ENCODE measurements around the gene CBLN2. TPM values are rescaled to one million over a fixed set of nuclear protein-coding genes. Genes with fewer than 3 reads are reported as not detected.

Gene CBLN2
- 8.2 TPM for total RNA-seq

- DNase-seq (ENCODE audit: low spot score in 2 of 2), result no peak
- peak within 1 kb of the TSS; percentile 40 to 56 for H3K4me3 ChIP-seq
- H3K27me3 ChIP-seq, result no peaks in the 10 kb centered on the region
- peak in 2 of 3 experiments; percentile 34 to 48 for TF ChIP-seq CTCF (IDR thresholded peaks at IDR 0.05)
- intact Hi-C loops (cut with DNase I), result no loop called here
- no peaks in the 10 kb centered on the region for H3K9me3 ChIP-seq
- no peaks in the 10 kb centered on the region for H3K36me3 ChIP-seq
- no peaks in the 10 kb centered on the region for H3K4me1 ChIP-seq
- H3K27ac ChIP-seq, result no peak within 1 kb of the TSS
These were observed at the start of gene CBLN2 for GRCh38 chr18:72544092-72544886. TSS of gene CBLN2 (minus strand) at chr18:72544342. CDS start at chr18:72542160, 2,182 bp downstream.

- H3K27me3 ChIP-seq, result no peaks in the 10 kb centered on the region
- H3K27ac ChIP-seq, result no peak overlapping the region
- intact Hi-C loops (cut with DNase I), result no loop called here
- DNase-seq (ENCODE audit: low spot score in 2 of 2), result no peak
- H3K36me3 ChIP-seq, result no peaks in the 10 kb centered on the region
- no peak overlapping the region for H3K4me3 ChIP-seq
- no peaks in the 10 kb centered on the region for H3K9me3 ChIP-seq
- no peaks in the 10 kb centered on the region for H3K4me1 ChIP-seq
- TF ChIP-seq CTCF (IDR thresholded peaks at IDR 0.05), result no peak
These were observed 44.2 kb upstream of the CBLN2 start for GRCh38 chr18:72588360-72588759.

- Histone ChIP-seq H3K27ac (no peak overlapping the region), H3K4me1 (no peaks in the 10 kb centered on the region), H3K4me3 (no peak overlapping the region), H3K9me3 (no peaks in the 10 kb centered on the region), H3K27me3 (no peaks in the 10 kb centered on the region), H3K36me3 (no peaks in the 10 kb centered on the region)
- TF ChIP-seq CTCF (IDR thresholded peaks at IDR 0.05), result no peak
- intact Hi-C loops (cut with DNase I), result no loop called here
- no peak for DNase-seq (ENCODE audit: low spot score in 2 of 2)
These were observed 40.6 kb upstream of the CBLN2 start for GRCh38 chr18:72584787-72585186.

- Histone ChIP-seq H3K36me3 (no peaks in the 10 kb centered on the region), H3K4me1 (no peaks in the 10 kb centered on the region), H3K27ac (no peak overlapping the region), H3K4me3 (no peak overlapping the region), H3K27me3 (no peaks in the 10 kb centered on the region), H3K9me3 (no peaks in the 10 kb centered on the region)
- intact Hi-C loops (cut with DNase I), result no loop called here
- no peak for DNase-seq (ENCODE audit: low spot score in 2 of 2)
- no peak for TF ChIP-seq CTCF (IDR thresholded peaks at IDR 0.05)
These were observed 37.8 kb upstream of the CBLN2 start for GRCh38 chr18:72581976-72582375.

- no peaks in the 10 kb centered on the region for H3K9me3 ChIP-seq
- DNase-seq (ENCODE audit: low spot score in 2 of 2), result no peak
- no peak overlapping the region for H3K4me3 ChIP-seq
- no peak for TF ChIP-seq CTCF (IDR thresholded peaks at IDR 0.05)
- no peaks in the 10 kb centered on the region for H3K27me3 ChIP-seq
- no peaks in the 10 kb centered on the region for H3K4me1 ChIP-seq
- no peak overlapping the region for H3K27ac ChIP-seq
- H3K36me3 ChIP-seq, result no peaks in the 10 kb centered on the region
- intact Hi-C loops (cut with DNase I), result no loop called here
These were observed 28.8 kb upstream of the CBLN2 start for GRCh38 chr18:72572896-72573295.
